Stimulated activated CD8-positive, alpha-beta memory T cell treated with anti-CD3 and anti-CD28 coated beads, Interleukin-15, amount 100 ng/mL, for 48 hours (primary cell): ENCODE results near the gene ENTPD7.
"Not testable (repeated sequence)": the region's sequence is repeated elsewhere in the genome, so short reads cannot be mapped to it uniquely, and the experiment has no call there.

Source experiments
- DNase-seq, 2 donors: peaks; one replicate each; pipeline ENCODE4 v3.0.0-alpha.2; 2020; ENCODE audit warnings: low read depth in 2 of 2

Gene ENTPD7

GRCh38 chr10:99659031-99659867 lies at the start of gene ENTPD7:
TSS of gene ENTPD7 (plus strand) at chr10:99659509. CDS start at chr10:99659957, 448 bp downstream.
- DNase-seq = peak; percentile 92 to 93

- DNase-seq = no peak
Observed at GRCh38 chr10:99610221-99610620, 49.1 kb upstream of the ENTPD7 start.

GRCh38 chr10:99611326-99611725 lies 48.0 kb upstream of the ENTPD7 start:
- no peak for DNase-seq

GRCh38 chr10:99612167-99612831 lies 47.0 kb upstream of the ENTPD7 start:
- DNase-seq = no peak

- DNase-seq = no peak
Observed at GRCh38 chr10:99615426-99615825, 43.9 kb upstream of the ENTPD7 start.

- no peak for DNase-seq
Observed at GRCh38 chr10:99617696-99618095, 41.6 kb upstream of the ENTPD7 start.

GRCh38 chr10:99619090-99619800 lies 40.1 kb upstream of the ENTPD7 start:
- no peak for DNase-seq

- peak; percentile 88 to 91 for DNase-seq
Observed at GRCh38 chr10:99619851-99620710, 39.2 kb upstream of the ENTPD7 start, which contains the start of gene SLC25A28. TSS of gene SLC25A28 (minus strand) at chr10:99620439. CDS start at chr10:99620335, 104 bp downstream.

GRCh38 chr10:99620711-99621453 lies 38.4 kb upstream of the ENTPD7 start:
- DNase-seq = peak; percentile 73 to 74

GRCh38 chr10:99621454-99622251 lies 37.7 kb upstream of the ENTPD7 start:
- no peak for DNase-seq

GRCh38 chr10:99623919-99624318 lies 35.4 kb upstream of the ENTPD7 start:
- DNase-seq = no peak

- DNase-seq = not testable (repeated sequence)
Observed at GRCh38 chr10:99625124-99625523, 34.2 kb upstream of the ENTPD7 start.

- DNase-seq = no peak
Observed at GRCh38 chr10:99628923-99629624, 30.2 kb upstream of the ENTPD7 start.

GRCh38 chr10:99629625-99629978 lies 29.7 kb upstream of the ENTPD7 start:
- no peak for DNase-seq

GRCh38 chr10:99630433-99630832 lies 28.9 kb upstream of the ENTPD7 start:
- DNase-seq = no peak

GRCh38 chr10:99630991-99631390 lies 28.3 kb upstream of the ENTPD7 start:
- no peak for DNase-seq

GRCh38 chr10:99631496-99631895 lies 27.8 kb upstream of the ENTPD7 start:
- DNase-seq = no peak

- DNase-seq = no peak
Observed at GRCh38 chr10:99633832-99634231, 25.5 kb upstream of the ENTPD7 start.

- DNase-seq = no peak
Observed at GRCh38 chr10:99647601-99648151, 11.6 kb upstream of the ENTPD7 start.
